Naive thymus-derived CD4-positive, alpha-beta T cell (primary cell): ENCODE results near the gene UBL3. TPM values are rescaled to one million over a fixed set of nuclear protein-coding genes. Genes with fewer than 3 reads are reported as not detected.

Source experiments
- ATAC-seq: fragments of 150-1000 bp; cut with Tn5 transposase; 2 replicates; pipeline ENCODE4 v1.10.0; 2021; ENCODE audit warnings: mild to moderate bottlenecking, moderate library complexity
- CTCF ChIA-PET: fragments of 350-600 bp; sonication (Branson Sonifier 250); formaldehyde crosslinking; loops from one replicate; lab custom pipeline; 2021; ENCODE audit warnings: antibody characterized with exemption; lab: Charles Lee
- POLR2A ChIA-PET: fragments of 350-600 bp; sonication (Branson Sonifier 250); formaldehyde crosslinking; loops from one replicate; lab custom pipeline; 2021; ENCODE audit warnings: antibody characterized with exemption, inconsistent platforms; lab: Charles Lee
- DNase-seq, 9 donors: peaks; one replicate each; pipeline versions ENCODE4 v3.0.0 to v3.0.0-alpha.2; 2020 to 2022; ENCODE audit warnings: mixed read lengths in 1 of 9
- H3K27ac ChIP-seq: one replicate; pipeline ENCODE4 v1.7.0; 2013; ENCODE audit warnings: mild to moderate bottlenecking, low read depth, low read length, moderate library complexity
- H3K27me3 ChIP-seq, 2 donors: one replicate each; pipeline ENCODE4 v1.7.0; 2013; ENCODE audit warnings: low read length in 2 of 2, mild to moderate bottlenecking in 2 of 2, moderate library complexity in 2 of 2; ENCODE audit not compliant: control insufficient read depth in 2 of 2, insufficient read depth in 2 of 2
- H3K36me3 ChIP-seq, 3 experiments: 1 replicate in 2 of 3; 2 replicates in 1 of 3; pipeline ENCODE4 v1.7.0; 2013; ENCODE audit warnings: low read length in 3 of 3, mild to moderate bottlenecking in 3 of 3, moderate library complexity in 1 of 3; ENCODE audit not compliant: insufficient read depth in 3 of 3, control insufficient read depth in 2 of 3
- H3K4me1 ChIP-seq, 2 donors: one replicate each; pipeline ENCODE4 v1.7.0; 2013; ENCODE audit warnings: low read length in 2 of 2, mild to moderate bottlenecking in 2 of 2, moderate library complexity in 1 of 2; ENCODE audit not compliant: control insufficient read depth in 2 of 2, insufficient read depth in 2 of 2
- H3K4me3 ChIP-seq: 2 replicates; pipeline ENCODE4 v1.7.0; 2013; ENCODE audit warnings: mild to moderate bottlenecking, low read length
- H3K9me3 ChIP-seq, 3 experiments: 1 replicate in 2 of 3; 2 replicates in 1 of 3; pipeline ENCODE4 v1.7.0; 2013; ENCODE audit warnings: low read length in 3 of 3; ENCODE audit not compliant: control insufficient read depth in 2 of 3
- H3K27ac Mint-ChIP-seq, 9 donors: one replicate each; pipeline ENCODE4 v1.8.0; 2020 to 2022; ENCODE audit warnings: mixed read lengths in 9 of 9, mild to moderate bottlenecking in 8 of 9, moderate library complexity in 5 of 9, inconsistent platforms in 2 of 9
- H3K27me3 Mint-ChIP-seq, 5 donors: one replicate each; pipeline ENCODE4 v1.8.0; 2021 to 2022; ENCODE audit warnings: mixed read lengths in 5 of 5, mild to moderate bottlenecking in 1 of 5
- H3K36me3 Mint-ChIP-seq, 5 donors: one replicate each; pipeline ENCODE4 v1.8.0; 2020 to 2022; ENCODE audit warnings: mixed read lengths in 5 of 5, mild to moderate bottlenecking in 3 of 5, inconsistent platforms in 1 of 5
- H3K4me1 Mint-ChIP-seq, 7 donors: one replicate each; pipeline ENCODE4 v1.8.0; 2020 to 2022; ENCODE audit warnings: mixed read lengths in 7 of 7, mild to moderate bottlenecking in 3 of 7, inconsistent platforms in 1 of 7
- H3K4me3 Mint-ChIP-seq, 10 donors: one replicate each; pipeline ENCODE4 v1.8.0; 2020 to 2022; ENCODE audit warnings: mild to moderate bottlenecking in 10 of 10, mixed read lengths in 10 of 10, moderate library complexity in 6 of 10, inconsistent platforms in 2 of 10
- H3K9me3 Mint-ChIP-seq, 11 donors: one replicate each; pipeline ENCODE4 v1.8.0; 2020 to 2022; ENCODE audit warnings: mixed read lengths in 11 of 11, mild to moderate bottlenecking in 4 of 11, inconsistent platforms in 1 of 11, moderate library complexity in 1 of 11
- intact Hi-C, 2 donors: fragments of 100-400 bp; cut with micrococcal nuclease; formaldehyde crosslinking; loops; one replicate each; pipeline ENCODE4 v1.15.1; 2023
- polyA plus RNA-seq, 2 donors: library from polyadenylated mRNA; unstranded; fragments of 300-500 nt; fragmentation: Illumina TruSeq; gene quantifications; one replicate each; pipeline ENCODE4 v1.2.3, GENCODE V29; 2021
- total RNA-seq, 6 experiments: library from RNA in 5 of 6; stranded (reverse) in 5 of 6; gene quantifications; 1 replicate in 5 of 6; 2 replicates in 1 of 6; pipeline ENCODE4 v1.2.3 and lab custom pipeline; 2021 to 2026

Gene UBL3
- total and polyA plus RNA-seq, 7 experiments from 2014 or later, result 12.7 to 34.5 (median 28.9) TPM

GRCh38 chr13:29730253-29730652 lies 120.2 kb downstream of the UBL3 start:
- Mint-ChIP-seq H3K9me3 (peaks cover 0 to 8% (median 4%) of the 10 kb centered on the region in 11 donors), H3K27me3 (peaks cover 53 to 71% (median 56%) of the 10 kb centered on the region in 5 donors), H3K4me3 (no peak overlapping the region), H3K36me3 (peaks cover 0 to 4% (median 0%) of the 10 kb centered on the region in 5 donors), H3K4me1 (peaks cover 0 to 12% (median 6%) of the 10 kb centered on the region in 7 donors), H3K27ac (no peak overlapping the region)
- CTCF ChIA-PET, result no interaction called here
- no peak overlapping the region for H3K27ac ChIP-seq
- no peaks in the 10 kb centered on the region for H3K36me3 ChIP-seq
- ATAC-seq (no peak), DNase-seq (no peak)
- no peaks in the 10 kb centered on the region for H3K9me3 ChIP-seq
- H3K4me3 ChIP-seq, result no peak overlapping the region
- POLR2A ChIA-PET, result no interaction called here
- intact Hi-C loops, result no loop called here
- no peaks in the 10 kb centered on the region for H3K4me1 ChIP-seq
- H3K27me3 ChIP-seq, result peaks cover 0 to 5% of the 10 kb centered on the region in 2 donors

- DNase-seq, result no peak
- Histone ChIP-seq H3K36me3 (no peaks in the 10 kb centered on the region), H3K27me3 (no peaks in the 10 kb centered on the region), H3K4me1 (no peaks in the 10 kb centered on the region), H3K9me3 (no peaks in the 10 kb centered on the region), H3K4me3 (no peak overlapping the region), H3K27ac (no peak overlapping the region)
- no peaks in the 10 kb centered on the region for H3K4me1 Mint-ChIP-seq
- H3K9me3 Mint-ChIP-seq, result peaks cover 0 to 7% (median 4%) of the 10 kb centered on the region in 11 donors
- peaks cover 0 to 4% (median 0%) of the 10 kb centered on the region in 5 donors for H3K36me3 Mint-ChIP-seq
- POLR2A ChIA-PET, result no interaction called here
- CTCF ChIA-PET, result no interaction called here
- no peak for ATAC-seq
- intact Hi-C loops, result no loop called here
- peaks cover 5 to 23% (median 18%) of the 10 kb centered on the region in 5 donors for H3K27me3 Mint-ChIP-seq
- H3K4me3 Mint-ChIP-seq, result no peak overlapping the region
- H3K27ac Mint-ChIP-seq, result no peak overlapping the region
Observed at GRCh38 chr13:29722415-29722814, 128.0 kb downstream of the UBL3 start.

GRCh38 chr13:29721766-29722165 lies 128.7 kb downstream of the UBL3 start:
- DNase-seq, result no peak
- Mint-ChIP-seq H3K4me3 (no peak overlapping the region), H3K9me3 (peaks cover 0 to 5% (median 4%) of the 10 kb centered on the region in 11 donors), H3K36me3 (peaks cover 0 to 4% (median 0%) of the 10 kb centered on the region in 5 donors), H3K27ac (no peak overlapping the region), H3K27me3 (peaks cover 0 to 21% (median 18%) of the 10 kb centered on the region in 5 donors), H3K4me1 (no peaks in the 10 kb centered on the region)
- H3K27ac ChIP-seq, result no peak overlapping the region
- H3K27me3 ChIP-seq, result no peaks in the 10 kb centered on the region
- H3K4me1 ChIP-seq, result no peaks in the 10 kb centered on the region
- ChIA-PET POLR2A (no interaction called here), CTCF (no interaction called here)
- intact Hi-C loops, result no loop called here
- H3K36me3 ChIP-seq, result no peaks in the 10 kb centered on the region
- H3K9me3 ChIP-seq, result no peaks in the 10 kb centered on the region
- no peak overlapping the region for H3K4me3 ChIP-seq
- ATAC-seq, result no peak

GRCh38 chr13:29718694-29719093 lies 131.7 kb downstream of the UBL3 start:
- CTCF ChIA-PET, result no interaction called here

GRCh38 chr13:29716493-29716892 lies 133.9 kb downstream of the UBL3 start:
- DNase-seq (no peak), ATAC-seq (no peak)
- CTCF ChIA-PET, result no interaction called here
- Mint-ChIP-seq H3K9me3 (peaks cover 0 to 9% (median 0%) of the 10 kb centered on the region in 11 donors), H3K4me1 (no peaks in the 10 kb centered on the region), H3K4me3 (no peak overlapping the region), H3K27me3 (peaks cover 3 to 22% (median 14%) of the 10 kb centered on the region in 5 donors), H3K36me3 (no peaks in the 10 kb centered on the region), H3K27ac (no peak overlapping the region)
- H3K27me3 ChIP-seq, result no peaks in the 10 kb centered on the region
- no peaks in the 10 kb centered on the region for H3K36me3 ChIP-seq
- H3K4me3 ChIP-seq, result no peak overlapping the region
- no peaks in the 10 kb centered on the region for H3K9me3 ChIP-seq
- H3K27ac ChIP-seq, result no peak overlapping the region
- intact Hi-C loops, result no loop called here
- H3K4me1 ChIP-seq, result no peaks in the 10 kb centered on the region
- POLR2A ChIA-PET, result no interaction called here

More at GRCh38 chr13:29718694-29719093, 131.7 kb downstream of the UBL3 start:
- Mint-ChIP-seq H3K27ac (no peak overlapping the region), H3K27me3 (peaks cover 0 to 21% (median 9%) of the 10 kb centered on the region in 5 donors), H3K36me3 (no peaks in the 10 kb centered on the region), H3K4me3 (no peak overlapping the region), H3K4me1 (no peaks in the 10 kb centered on the region), H3K9me3 (peaks cover 0 to 9% (median 0%) of the 10 kb centered on the region in 11 donors)
- POLR2A ChIA-PET, result no interaction called here
- no peak overlapping the region for H3K27ac ChIP-seq
- ATAC-seq, result no peak
- no peak for DNase-seq
- no peaks in the 10 kb centered on the region for H3K9me3 ChIP-seq
- intact Hi-C loops, result no loop called here
- no peak overlapping the region for H3K4me3 ChIP-seq
- no peaks in the 10 kb centered on the region for H3K36me3 ChIP-seq
- H3K4me1 ChIP-seq, result no peaks in the 10 kb centered on the region
- no peaks in the 10 kb centered on the region for H3K27me3 ChIP-seq
